GM12892 (cell line): ENCODE results near the gene TMEM87A.

Source experiments
- DNase-seq: peaks from one replicate; pipeline ENCODE4 v3.0.0; 2011; ENCODE audit not compliant: insufficient read length
- FAIRE-seq: peaks from 2 replicates; lab custom pipeline; 2011; peaks lifted over from hg19 to GRCh38; lab: Jason Lieb, UNC
- POLR2A ChIP-seq: IDR thresholded peaks from 2 replicates; pipeline ENCODE4 v1.6.1; 2011; ENCODE audit warnings: low read depth, low read length, control low read depth
- POLR2AphosphoS5 ChIP-seq: IDR thresholded peaks from 2 replicates; pipeline ENCODE4 v1.6.1; 2011; ENCODE audit warnings: low read depth, low read length, control low read depth
- TAF1 ChIP-seq: IDR thresholded peaks from 2 replicates; pipeline ENCODE4 v1.6.1; 2011; ENCODE audit warnings: low read depth, mild to moderate bottlenecking, control low read depth, low read length, borderline replicate concordance

Gene TMEM87A

GRCh38 chr15:42284551-42284950, 11.3 kb upstream of the TMEM87A start:
- TF ChIP-seq POLR2AphosphoS5 (no peak), TAF1 (no peak), POLR2A (no peak)
- DNase-seq, result no peak
- FAIRE-seq, result no peak

GRCh38 chr15:42283671-42284070, 10.4 kb upstream of the TMEM87A start:
- FAIRE-seq (no peak), DNase-seq (no peak)
- TF ChIP-seq TAF1 (no peak), POLR2A (no peak), POLR2AphosphoS5 (no peak)

GRCh38 chr15:42282926-42283325, 9.7 kb upstream of the TMEM87A start:
- no peak for TF ChIP-seq POLR2AphosphoS5
- TF ChIP-seq POLR2A, result no peak
- TF ChIP-seq TAF1, result no peak
- DNase-seq (no peak), FAIRE-seq (no peak)

GRCh38 chr15:42282344-42282743, 9.1 kb upstream of the TMEM87A start:
- no peak for TF ChIP-seq POLR2A
- TF ChIP-seq TAF1, result no peak
- TF ChIP-seq POLR2AphosphoS5, result no peak
- FAIRE-seq, result no peak
- no peak for DNase-seq

GRCh38 chr15:42279234-42279723, 6.0 kb upstream of the TMEM87A start:
- DNase-seq (no peak), FAIRE-seq (no peak)
- TF ChIP-seq TAF1 (no peak), POLR2AphosphoS5 (no peak), POLR2A (no peak)

GRCh38 chr15:42276762-42277161, 3.5 kb upstream of the TMEM87A start:
- TF ChIP-seq POLR2AphosphoS5, result no peak
- no peak for TF ChIP-seq POLR2A
- no peak for TF ChIP-seq TAF1
- FAIRE-seq (no peak), DNase-seq (no peak)

- TF ChIP-seq POLR2AphosphoS5 (no peak), POLR2A (no peak), TAF1 (no peak)
- DNase-seq (no peak), FAIRE-seq (no peak)
These were observed 2.7 kb upstream of the TMEM87A start for GRCh38 chr15:42275780-42276391.

GRCh38 chr15:42274702-42274989, 1.4 kb upstream of the TMEM87A start:
- DNase-seq, result no peak
- TF ChIP-seq TAF1 (no peak), POLR2AphosphoS5 (no peak), POLR2A (no peak)
- no peak for FAIRE-seq

- DNase-seq (peak; percentile 13), FAIRE-seq (no peak)
- TF ChIP-seq TAF1, result no peak
- TF ChIP-seq POLR2AphosphoS5, result peak; percentile 11; the same call in 1 of the 2 replicates
- TF ChIP-seq POLR2A, result no peak; the same call in 1 of the 2 replicates
These were observed 868 bp upstream of the TMEM87A start for GRCh38 chr15:42273900-42274701.

- no peak for FAIRE-seq
- TF ChIP-seq POLR2A (no peak), TAF1 (no peak), POLR2AphosphoS5 (no peak)
- no peak for DNase-seq
These were observed 2.2 kb downstream of the TMEM87A start for GRCh38 chr15:42270996-42271395.

GRCh38 chr15:42270551-42270950, 2.7 kb downstream of the TMEM87A start:
- TF ChIP-seq POLR2AphosphoS5 (no peak), TAF1 (no peak), POLR2A (no peak)
- FAIRE-seq, result no peak
- no peak for DNase-seq

GRCh38 chr15:42267286-42267685, 5.9 kb downstream of the TMEM87A start:
- no peak for FAIRE-seq

More at GRCh38 chr15:42267286-42267685, 5.9 kb downstream of the TMEM87A start:
- TF ChIP-seq POLR2A (no peak), TAF1 (no peak), POLR2AphosphoS5 (no peak)
- DNase-seq, result no peak
